Spleen (tissue), 7 donors: ENCODE measurements around the gene PRXL2C.

ENCODE experiments used
- CTCF ChIP-seq, 11 experiments: fragments of 200-600 bp in 7 of 11; fragments of 450-650 bp in 4 of 11; sonication (generic) in 4 of 11; IDR thresholded peaks in 8 of 11; conservative IDR thresholded peaks in 3 of 11; 1 replicate in 7 of 11; 2 replicates in 4 of 11; pipeline versions ENCODE4 v1.4.0 to v1.8.0; 2016 to 2021; ENCODE audit warnings: antibody characterized with exemption in 11 of 11, inconsistent platforms in 4 of 11, mild to moderate bottlenecking in 1 of 11
- POLR2AphosphoS5 ChIP-seq, 3 donors: sonication (generic); formaldehyde crosslinking; IDR thresholded peaks; one replicate each; pipeline ENCODE4 v1.5.1; 2017; ENCODE audit warnings: antibody characterized with exemption in 3 of 3
- donor health status: DM: no; HTN: no; CAD: no; lungs with moderate emphysema.
- donor health status: DM: no; HTN: no; CAD: no.
- donor health status: DM: no; HTN: no; CAD: no.

- TF ChIP-seq POLR2AphosphoS5 (IDR thresholded peaks at IDR 0.05): no peak
- no peak for TF ChIP-seq CTCF (IDR thresholded peaks at IDR 0.05 in 8 of 11, conservative IDR thresholded peaks at IDR 0.05 in 3 of 11)
These were observed 10.7 kb upstream of the PRXL2C start for GRCh38 chr9:96665789-96666188.
